SK-N-SH treated with all-trans-retinoic acid at 6 μM for 48 hours (cell line): ENCODE data around the gene RIPK4.

Experiments used
- ATAC-seq: fragments of 200-7000 bp; cut with Tn5 transposase; 3 replicates; pipeline ENCODE4 v1.9.1; 2020; ENCODE audit warnings: mild to moderate bottlenecking, moderate library complexity
- ARNTL ChIP-seq: fragments of 450-650 bp; formaldehyde crosslinking; IDR thresholded peaks from 2 replicates; pipeline ENCODE4 v1.5.0; 2020; ENCODE audit warnings: low read depth, mild to moderate bottlenecking, moderate library complexity, borderline replicate concordance
- BACH2 ChIP-seq: fragments of 250-450 bp; sonication (Bioruptor Pico); IDR thresholded peaks from 2 replicates; pipeline ENCODE4 v1.9.0; 2021; ENCODE audit warnings: mild to moderate bottlenecking, borderline replicate concordance
- CREB5 ChIP-seq: fragments of 250-450 bp; sonication (Bioruptor Pico); IDR thresholded peaks from 2 replicates; pipeline ENCODE4 v1.5.1; 2020; ENCODE audit warnings: low read depth, mild to moderate bottlenecking, moderate library complexity
- CSDC2 ChIP-seq: fragments of 250-450 bp; sonication (Bioruptor Pico); IDR thresholded peaks from 2 replicates; pipeline ENCODE4 v1.5.0; 2020; ENCODE audit warnings: mild to moderate bottlenecking, moderate library complexity
- CSRNP3 ChIP-seq: fragments of 250-450 bp; sonication (Bioruptor Pico); IDR thresholded peaks from 2 replicates; pipeline ENCODE4 v1.5.1; 2021; ENCODE audit warnings: mild to moderate bottlenecking, moderate library complexity
- ESRRG ChIP-seq: fragments of 250-450 bp; sonication (Bioruptor Pico); IDR thresholded peaks from 2 replicates; pipeline ENCODE4 v1.6.1; 2021; ENCODE audit warnings: mild to moderate bottlenecking
- GLIS3 ChIP-seq: fragments of 250-450 bp; sonication (Bioruptor Pico); IDR thresholded peaks from 2 replicates; pipeline ENCODE4 v1.5.0; 2020; ENCODE audit warnings: mild to moderate bottlenecking, moderate library complexity
- ISL1 ChIP-seq: fragments of 250-450 bp; sonication (Bioruptor Pico); IDR thresholded peaks from 2 replicates; pipeline ENCODE4 v2.1.2; 2022; ENCODE audit warnings: mild to moderate bottlenecking, moderate library complexity
- OSR1 ChIP-seq: fragments of 250-450 bp; sonication (Bioruptor Pico); IDR thresholded peaks from 2 replicates; pipeline ENCODE4 v1.8.0; 2022; ENCODE audit warnings: moderate library complexity, mild to moderate bottlenecking, inconsistent platforms
- PPARA ChIP-seq: fragments of 250-450 bp; sonication (Bioruptor Pico); IDR thresholded peaks from 2 replicates; pipeline ENCODE4 v1.5.0; 2020; ENCODE audit warnings: mild to moderate bottlenecking, borderline replicate concordance
- RARB ChIP-seq: fragments of 250-450 bp; sonication (Bioruptor Pico); IDR thresholded peaks from 2 replicates; pipeline ENCODE4 v1.8.0; 2021; ENCODE audit warnings: mild to moderate bottlenecking, moderate library complexity
- SNAI2 ChIP-seq: fragments of 250-450 bp; sonication (Bioruptor Pico); IDR thresholded peaks from 2 replicates; pipeline ENCODE4 v1.5.0; 2020; ENCODE audit warnings: mild to moderate bottlenecking, moderate library complexity
- TOX ChIP-seq: fragments of 250-450 bp; sonication (Bioruptor Pico); IDR thresholded peaks from 2 replicates; pipeline ENCODE4 v1.8.0; 2021; ENCODE audit warnings: mild to moderate bottlenecking, moderate library complexity, borderline replicate concordance
- TSHZ2 ChIP-seq: fragments of 250-450 bp; sonication (Bioruptor Pico); IDR thresholded peaks from 2 replicates; pipeline ENCODE4 v1.5.0; 2020; ENCODE audit warnings: mild to moderate bottlenecking, moderate library complexity
- ZC3H10 ChIP-seq: fragments of 250-450 bp; sonication (Bioruptor Pico); IDR thresholded peaks from 2 replicates; pipeline ENCODE4 v1.5.1; 2021; ENCODE audit warnings: mild to moderate bottlenecking, moderate library complexity
- ZFP3 ChIP-seq: fragments of 250-450 bp; sonication (Bioruptor Pico); IDR thresholded peaks from 2 replicates; pipeline ENCODE4 v1.5.0; 2020; ENCODE audit warnings: mild to moderate bottlenecking, moderate library complexity
- ZFP30 ChIP-seq: fragments of 450-650 bp; formaldehyde crosslinking; IDR thresholded peaks from 2 replicates; pipeline ENCODE4 v1.5.0; 2022; ENCODE audit warnings: mild to moderate bottlenecking, moderate library complexity
- ZNF565 ChIP-seq: fragments of 450-650 bp; formaldehyde crosslinking; conservative IDR thresholded peaks from 2 replicates; pipeline ENCODE4 v1.5.0; 2020; ENCODE audit warnings: low read depth, mild to moderate bottlenecking, moderate library complexity
- ZNF70 ChIP-seq: fragments of 450-650 bp; formaldehyde crosslinking; IDR thresholded peaks from 2 replicates; pipeline ENCODE4 v1.5.0; 2020; ENCODE audit warnings: mild to moderate bottlenecking, moderate library complexity
- ZNF8 ChIP-seq: fragments of 450-650 bp; formaldehyde crosslinking; IDR thresholded peaks from 2 replicates; pipeline ENCODE4 v1.5.0; 2020; ENCODE audit warnings: mild to moderate bottlenecking, moderate library complexity

Gene RIPK4

GRCh38 chr21:41745971-41746743 is 20.7 kb downstream of the RIPK4 start:
- TF ChIP-seq TOX (CRISPR knock-in tag) (no peak), CSRNP3 (CRISPR knock-in tag) (no peak), ZFP3 (CRISPR knock-in tag) (no peak), PPARA (CRISPR knock-in tag) (no peak), RARB (CRISPR knock-in tag) (no peak), ESRRG (CRISPR knock-in tag) (no peak), ISL1 (CRISPR knock-in tag) (no peak), CSDC2 (no peak), OSR1 (CRISPR knock-in tag) (no peak), BACH2 (no peak), ZNF8 (no peak), SNAI2 (CRISPR knock-in tag) (no peak), ZNF565 (CRISPR knock-in tag) (no peak), CREB5 (CRISPR knock-in tag) (no peak), ZFP30 (CRISPR knock-in tag) (no peak)
- ATAC-seq = no peak

- TF ChIP-seq CSDC2 = no peak
- TF ChIP-seq ESRRG (CRISPR knock-in tag) = no peak
- no peak for TF ChIP-seq ZC3H10 (CRISPR knock-in tag)
- no peak for TF ChIP-seq ZNF565 (CRISPR knock-in tag)
- no peak for TF ChIP-seq RARB (CRISPR knock-in tag)
- TF ChIP-seq ISL1 (CRISPR knock-in tag) = no peak
- TF ChIP-seq ZNF70 (CRISPR knock-in tag) = no peak
- no peak for TF ChIP-seq TOX (CRISPR knock-in tag)
- TF ChIP-seq GLIS3 (CRISPR knock-in tag) = no peak
- TF ChIP-seq ZFP30 (CRISPR knock-in tag) = no peak
- no peak for TF ChIP-seq BACH2
- no peak for TF ChIP-seq ZNF8
- no peak for TF ChIP-seq ZFP3 (CRISPR knock-in tag)
- no peak for TF ChIP-seq TSHZ2 (CRISPR knock-in tag)
- TF ChIP-seq, all 23 proteins: peak for 0
- ATAC-seq = no peak
Observed at GRCh38 chr21:41745026-41745820, 21.6 kb downstream of the RIPK4 start.

- TF ChIP-seq ARNTL (CRISPR knock-in tag) = no peak
- TF ChIP-seq ZC3H10 (CRISPR knock-in tag) = no peak
- no peak for TF ChIP-seq TSHZ2 (CRISPR knock-in tag)
- no peak for TF ChIP-seq CSDC2
- no peak for ATAC-seq
Observed at GRCh38 chr21:41744028-41744930, 22.6 kb downstream of the RIPK4 start.
